NCI-H1092 (cell line): ENCODE data around the gene BAHCC1.
A peak's percentile ranks its signal among the peaks of the same experiment; 100 is the strongest.
"Not testable (repeated sequence)": the region's sequence is repeated elsewhere in the genome, so short reads cannot be mapped to it uniquely, and the experiment has no call there.

Source experiments
- DNase-seq: peaks from one replicate; lab custom pipeline; 2025; lab: John Stamatoyannopoulos, UW

The BAHCC1 gene

GRCh38 chr17:81413497-81414135, 18.4 kb downstream of the BAHCC1 start:
- no peak for DNase-seq

GRCh38 chr17:81414756-81415516, 19.7 kb downstream of the BAHCC1 start:
- peak; percentile 58 for DNase-seq

- DNase-seq: no peak
Observed at GRCh38 chr17:81415681-81416080, 20.4 kb downstream of the BAHCC1 start.

GRCh38 chr17:81416612-81417011, 21.4 kb downstream of the BAHCC1 start:
- peak; percentile 69 for DNase-seq

- no peak for DNase-seq
Observed at GRCh38 chr17:81417049-81417878, 22.0 kb downstream of the BAHCC1 start.

- no peak for DNase-seq
Observed at GRCh38 chr17:81417879-81418709, 22.8 kb downstream of the BAHCC1 start.

DNA sequence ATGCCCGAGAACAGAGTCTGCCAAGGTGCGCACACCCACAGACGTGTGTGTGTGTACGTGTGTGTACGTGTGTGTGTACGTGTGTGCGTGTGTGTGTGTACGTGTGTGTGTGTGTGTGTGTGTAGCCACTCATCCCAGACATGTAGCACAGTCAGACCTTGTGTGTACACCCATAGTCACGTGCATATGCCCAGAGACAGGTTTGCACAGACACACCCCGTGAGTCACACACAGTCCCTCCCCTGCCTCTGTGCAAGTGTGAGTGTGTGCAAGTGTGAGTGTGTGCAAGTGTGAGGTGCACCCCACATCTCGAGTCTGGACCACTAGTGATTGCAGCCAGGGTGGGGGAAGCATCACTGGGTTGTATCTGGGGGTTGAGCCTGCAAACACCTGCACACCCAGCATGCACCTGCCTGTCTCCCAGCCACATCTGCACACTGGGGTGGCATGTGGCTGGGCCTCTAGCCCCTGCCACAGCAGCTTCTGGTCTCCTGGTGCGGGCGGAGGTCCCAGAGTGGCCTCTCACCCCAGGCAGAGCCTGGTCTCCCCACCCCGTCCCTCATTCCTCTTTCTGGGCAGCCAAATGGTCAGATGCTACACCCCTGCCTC, 23.6 kb downstream of the BAHCC1 start:
- no peak for DNase-seq

DNA sequence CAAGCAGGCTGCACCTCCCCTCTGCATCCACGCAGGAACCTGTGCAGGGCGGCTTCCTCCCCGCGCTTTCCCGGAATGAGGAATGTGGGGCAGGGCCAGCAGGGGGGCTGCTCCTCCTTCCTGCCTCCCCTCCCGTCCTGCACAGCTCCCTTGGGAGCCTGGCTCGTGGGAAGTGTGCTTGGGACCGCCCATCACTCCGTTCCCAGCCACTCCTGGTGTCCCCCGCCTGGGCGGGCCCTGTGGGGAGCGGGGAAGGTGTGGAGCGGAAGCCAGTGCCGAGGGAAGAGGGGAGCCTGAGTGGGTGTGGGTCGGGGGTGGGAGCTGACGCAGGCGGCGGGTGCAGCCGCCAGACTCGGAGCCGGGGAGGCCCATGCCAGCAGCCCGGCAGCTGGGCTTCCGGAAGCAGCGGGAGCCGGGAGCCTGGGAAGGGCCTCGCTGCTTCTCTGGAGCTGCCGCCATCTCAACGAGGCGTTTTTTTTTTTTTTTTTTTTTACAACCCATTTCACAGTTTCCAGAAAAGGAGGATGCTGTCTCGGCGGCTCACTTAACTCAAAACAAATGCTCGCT, 24.1 kb downstream of the BAHCC1 start:
- peak; percentile 81 for DNase-seq

GRCh38 chr17:81419886-81420768, 24.9 kb downstream of the BAHCC1 start:
- DNase-seq: no peak

DNA sequence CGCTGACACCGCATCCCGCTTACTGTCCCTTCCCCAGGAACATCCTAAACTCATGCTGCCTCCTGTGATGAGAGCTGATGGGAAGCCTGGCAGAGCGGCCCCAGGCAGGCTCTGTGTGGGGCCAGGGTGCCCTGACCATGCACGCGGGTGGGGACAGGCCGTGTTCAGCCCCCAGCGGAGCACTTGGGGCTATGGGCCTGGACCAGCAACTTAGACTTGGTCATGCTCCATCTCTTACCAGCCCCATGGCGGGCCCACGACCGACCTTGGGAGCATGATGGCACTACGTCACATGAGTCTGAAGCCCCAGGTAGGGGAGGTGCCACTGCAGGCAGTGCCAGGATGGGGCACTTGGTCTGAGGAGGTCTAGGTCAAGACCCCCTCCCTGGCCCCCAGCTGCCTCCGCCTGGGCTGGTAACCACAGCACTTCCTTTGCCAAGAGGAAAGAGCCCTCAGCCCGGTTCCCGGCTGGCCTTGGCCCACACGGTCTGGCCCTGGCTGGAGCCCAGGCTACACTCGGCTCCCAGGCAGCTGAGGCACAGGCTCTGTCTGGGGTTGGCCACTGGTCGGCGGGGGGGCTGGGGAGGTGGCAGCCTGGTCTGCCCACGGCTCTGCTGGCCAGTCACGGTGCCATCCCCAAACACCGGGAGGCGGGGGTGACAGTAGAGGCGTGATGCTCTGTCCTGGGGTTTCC, 25.7 kb downstream of the BAHCC1 start:
- DNase-seq: no peak

GRCh38 chr17:81422776-81423697, 27.8 kb downstream of the BAHCC1 start:
- no peak for DNase-seq

DNA sequence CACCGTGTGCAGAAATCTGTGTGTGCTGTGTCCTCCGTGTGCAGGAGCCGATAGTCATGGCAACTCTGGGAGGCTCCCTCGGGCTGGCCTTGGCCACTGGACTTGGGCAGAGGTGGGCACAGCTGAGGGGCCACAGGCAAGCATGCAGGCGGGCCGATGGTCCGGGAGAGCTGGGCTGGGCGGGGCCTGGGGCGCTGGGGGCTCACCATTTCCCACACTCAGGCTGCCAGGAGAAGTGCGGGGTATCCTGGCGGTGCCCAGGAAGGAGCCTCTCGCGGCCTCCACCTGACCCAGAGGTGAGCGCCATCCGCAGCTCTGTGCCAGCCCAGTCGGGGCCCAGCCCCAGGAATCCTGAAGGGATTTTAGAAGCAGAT, 28.4 kb downstream of the BAHCC1 start:
- DNase-seq: no peak

DNA sequence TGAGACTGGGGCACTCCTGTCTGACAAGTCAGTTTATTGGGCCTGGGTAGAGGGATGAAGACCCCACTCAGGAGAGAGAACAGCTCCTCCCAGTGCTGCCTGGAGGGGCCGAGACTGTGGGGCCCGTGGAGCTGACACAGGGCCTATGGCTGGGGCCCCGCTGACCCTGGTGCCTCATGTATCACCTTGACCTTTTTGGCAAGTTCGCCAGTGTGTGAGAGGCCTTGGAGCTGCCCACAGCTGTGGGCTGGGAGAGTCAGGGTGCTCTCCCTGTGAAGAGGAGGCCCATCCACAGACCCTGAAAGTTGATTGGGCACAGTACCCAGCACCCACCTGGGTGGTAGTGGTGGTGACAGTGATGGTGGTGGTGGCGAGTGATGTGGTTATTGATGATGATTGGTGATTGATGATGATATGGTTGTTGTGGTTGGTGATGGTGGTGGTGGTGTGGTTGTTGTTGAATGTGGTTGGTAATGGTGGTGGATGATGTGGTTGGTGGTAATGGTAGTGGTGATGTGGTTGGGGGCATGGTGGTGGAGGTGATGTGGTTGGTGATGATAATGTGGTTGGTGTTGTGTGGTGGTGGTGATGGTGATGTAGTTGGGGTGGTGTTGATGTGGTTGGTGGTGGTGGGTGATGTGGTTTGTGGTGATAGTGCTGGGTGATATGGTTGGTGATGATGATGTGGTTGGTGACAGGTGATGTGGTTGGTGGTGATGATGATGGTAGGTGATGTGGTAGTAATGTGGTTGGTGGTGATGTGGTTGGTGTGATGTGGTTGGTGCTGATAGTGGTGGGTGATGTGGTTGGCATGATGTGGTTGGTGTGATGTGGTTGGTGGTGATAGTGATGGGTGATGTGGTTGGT, 29.1 kb downstream of the BAHCC1 start:
- DNase-seq: no peak

DNA sequence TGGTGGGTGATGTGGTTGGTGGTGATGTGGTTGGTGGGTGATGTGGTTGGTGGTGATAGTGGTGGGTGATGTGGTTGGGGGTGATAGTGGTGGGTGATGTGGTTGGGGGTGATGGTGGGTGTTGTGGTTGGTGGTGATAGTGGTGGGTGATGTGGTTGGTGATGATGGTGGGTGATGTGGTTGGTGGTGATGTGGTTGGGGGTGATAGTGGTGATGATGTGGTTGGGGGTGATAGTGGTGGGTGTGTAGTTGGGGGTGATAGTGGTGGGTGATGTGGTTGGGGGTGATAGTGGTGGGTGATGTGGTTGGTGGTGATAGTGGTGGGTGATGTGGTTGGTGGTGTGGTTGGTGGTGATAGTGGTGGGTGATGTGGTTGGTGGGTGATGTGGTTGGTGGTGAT, 29.8 kb downstream of the BAHCC1 start:
- not testable (repeated sequence) for DNase-seq

DNA sequence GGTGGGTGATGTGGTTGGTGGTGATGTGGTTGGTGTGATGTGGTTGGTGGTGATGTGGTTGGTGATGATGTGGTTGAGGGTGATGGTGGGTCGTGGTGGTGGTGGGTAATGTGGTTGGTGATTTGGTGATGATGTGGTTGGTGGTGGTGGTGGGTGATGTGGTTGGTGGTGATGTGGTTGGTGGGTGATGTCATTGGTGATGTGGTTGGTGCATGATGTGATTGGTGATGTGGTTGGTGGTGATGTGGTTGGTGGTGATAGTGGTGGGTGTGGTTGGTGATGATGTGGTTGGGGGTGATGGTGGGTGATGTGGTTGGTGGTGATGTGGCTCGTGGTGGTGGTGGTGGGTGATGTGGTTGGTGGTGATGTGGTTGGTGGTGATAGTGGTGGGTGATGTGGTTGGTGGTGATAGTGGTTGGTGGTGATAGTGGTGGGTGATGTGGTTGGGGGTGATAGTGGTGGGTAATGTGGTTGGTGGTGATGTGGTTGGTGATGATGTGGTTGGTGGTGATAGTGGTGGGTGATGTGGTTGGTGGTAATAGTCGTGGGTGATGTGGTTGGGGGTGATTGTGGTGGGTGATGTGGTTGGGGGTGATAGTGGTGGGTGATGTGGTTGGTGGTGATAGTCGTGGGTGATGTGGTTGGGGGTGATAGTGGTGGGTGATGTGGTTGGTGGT, 30.6 kb downstream of the BAHCC1 start:
- not testable (repeated sequence) for DNase-seq

DNA sequence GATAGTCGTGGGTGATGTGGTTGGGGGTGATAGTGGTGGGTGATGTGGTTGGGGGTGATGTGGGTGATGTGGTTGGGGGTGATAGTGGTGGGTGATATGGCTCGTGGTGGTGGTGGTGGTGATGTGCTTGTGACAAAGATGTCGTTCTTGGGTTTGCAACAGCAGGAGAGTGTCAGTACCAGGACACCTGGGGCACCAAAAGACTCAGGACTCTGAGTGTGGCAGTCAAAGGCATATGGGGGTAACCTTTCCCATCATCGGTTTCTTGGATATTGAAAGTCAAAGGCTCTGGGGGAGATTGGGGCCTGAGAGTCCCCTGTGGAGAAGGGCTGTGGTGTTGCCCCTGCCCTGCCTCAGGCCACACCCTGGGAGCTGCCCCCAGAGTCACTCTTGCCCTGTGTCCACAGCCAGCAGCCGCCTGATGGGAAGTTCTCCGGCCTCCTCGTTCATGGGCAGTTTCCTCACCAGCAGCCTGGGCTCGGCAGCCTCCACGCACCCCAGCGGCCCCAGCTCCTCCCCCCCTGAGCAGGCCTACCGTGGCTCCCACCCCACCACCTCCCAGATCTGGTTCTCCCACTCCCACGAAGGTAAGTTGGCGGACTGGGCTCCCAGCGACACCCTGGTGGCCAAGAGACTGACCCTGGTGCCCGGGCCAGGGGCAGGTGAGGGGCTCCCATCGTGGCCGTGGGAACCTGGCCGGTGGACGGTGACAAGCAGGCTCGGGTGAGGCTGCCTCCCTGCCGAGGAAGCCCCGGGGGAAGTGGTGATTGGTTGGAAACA, 31.3 kb downstream of the BAHCC1 start:
- no peak for DNase-seq
